OCI-LY7 (cell line): ENCODE results near the gene KAZN. TPM values are rescaled to one million over a fixed set of nuclear protein-coding genes. Genes with fewer than 3 reads are reported as not detected.

Experiments used
- BruUV-seq: library from RNA; stranded (reverse); fragments of 400-500 nt; replicated peaks from 2 replicates; lab custom pipeline; 2021; lab: Mats Ljungman, UMichigan
- CTCF ChIA-PET: fragments of 300-600 bp; sonication (Branson Sonifier 250); formaldehyde crosslinking; loops from one replicate; lab custom pipeline; 2022; ENCODE audit warnings: antibody characterized with exemption; ENCODE audit not compliant: unreplicated experiment; lab: Charles Lee
- POLR2A ChIA-PET: fragments of 300-600 bp; sonication (Branson Sonifier 250); formaldehyde crosslinking; loops from one replicate; lab custom pipeline; 2022; ENCODE audit warnings: antibody characterized with exemption; lab: Charles Lee
- DNase-seq: peaks from one replicate; pipeline ENCODE4 v3.0.0-alpha.2; 2015; ENCODE audit warnings: low spot score
- H2AFZ ChIP-seq: fragments of 200-600 bp; sonication (generic), shearing (Covaris generic); 2 replicates; pipeline ENCODE4 v1.6.1; 2014; ENCODE audit warnings: mild to moderate bottlenecking, antibody characterized with exemption, low read length, moderate library complexity
- H3K27ac ChIP-seq: fragments of 200-600 bp; sonication (generic); 2 replicates; pipeline ENCODE4 v1.5.1; 2014; ENCODE audit warnings: mixed run types, low read depth, mild to moderate bottlenecking, moderate library complexity, low read length, inconsistent platforms; ENCODE audit not compliant: poor library complexity, severe bottlenecking
- H3K36me3 ChIP-seq: fragments of 200-600 bp; sonication (generic); 2 replicates; pipeline ENCODE4 v1.6.1; 2014; ENCODE audit warnings: mild to moderate bottlenecking, antibody characterized with exemption, low read length, moderate library complexity, mixed read lengths; ENCODE audit not compliant: insufficient read depth
- H3K4me1 ChIP-seq: fragments of 200-600 bp; sonication (generic); 2 replicates; pipeline ENCODE4 v1.5.1; 2014; ENCODE audit warnings: mild to moderate bottlenecking, low read length; ENCODE audit not compliant: insufficient read depth, poor library complexity, severe bottlenecking
- H3K4me2 ChIP-seq: fragments of 200-600 bp; sonication (generic); 2 replicates; pipeline ENCODE4 v1.6.1; 2014; ENCODE audit warnings: mild to moderate bottlenecking, low read length
- H3K4me3 ChIP-seq: fragments of 200-600 bp; sonication (generic); 2 replicates; pipeline ENCODE4 v1.5.1; 2014; ENCODE audit warnings: mild to moderate bottlenecking, low read depth, low read length; ENCODE audit not compliant: poor library complexity, severe bottlenecking
- H3K79me2 ChIP-seq: fragments of 200-600 bp; sonication (generic); 2 replicates; pipeline ENCODE4 v1.6.1; 2016; ENCODE audit warnings: low read depth, mild to moderate bottlenecking, low read length, moderate library complexity, mixed read lengths; ENCODE audit not compliant: insufficient read depth
- H3K9me2 ChIP-seq: fragments of 200-600 bp; sonication (generic); 2 replicates; pipeline ENCODE4 v1.6.1; 2016; ENCODE audit warnings: mild to moderate bottlenecking, low read length, mixed read lengths; ENCODE audit not compliant: insufficient read depth
- H3K9me3 ChIP-seq: fragments of 200-600 bp; sonication (generic); 2 replicates; pipeline ENCODE4 v1.6.1; 2014; ENCODE audit warnings: mild to moderate bottlenecking, mixed run types, low read length, mixed read lengths
- H4K20me1 ChIP-seq: fragments of 200-600 bp; sonication (generic); 2 replicates; pipeline ENCODE4 v1.6.1; 2014; ENCODE audit warnings: mild to moderate bottlenecking, antibody characterized with exemption, low read length, moderate library complexity, mixed read lengths; ENCODE audit not compliant: insufficient read depth
- EZH2phosphoT487 ChIP-seq: fragments of 200-600 bp; sonication (generic); IDR thresholded peaks from 2 replicates; pipeline ENCODE4 v1.6.1; 2018; ENCODE audit warnings: low read depth, borderline replicate concordance, mild to moderate bottlenecking, mixed run types, antibody characterized with exemption, low read length, moderate library complexity, mixed read lengths
- intact Hi-C: fragments of 100-400 bp; cut with micrococcal nuclease; formaldehyde crosslinking; loops from one replicate; pipeline ENCODE4 v1.10.0; 2022; ENCODE audit not compliant: unreplicated experiment
- total RNA-seq, 2 experiments: library from RNA; depleted of rRNA in 1 of 2; stranded (reverse); fragments of >200 nt in 1 of 2; shearing (Covaris generic) in 1 of 2; gene quantifications; 2 replicates each; pipeline ENCODE4 v1.2.3, GENCODE V29; 2014 to 2022
- TF ChIP-seq, protein P1 (sequence below): fragments of 200-600 bp; sonication (generic); conservative IDR thresholded peaks from 2 replicates; pipeline ENCODE4 v1.5.1; 2014; ENCODE audit warnings: mild to moderate bottlenecking, antibody characterized with exemption, low read length, moderate library complexity, mixed read lengths

The KAZN gene
- total RNA-seq, 2 experiments from 2014 or later = 0.40 to 2.4 TPM

GRCh38 chr1:14997646-14998276, 399.3 kb downstream of the KAZN start:
- BruUV-seq = no TSS peak
- H3K4me3 ChIP-seq = no peak overlapping the region
- CTCF ChIA-PET = no interaction called here
- no peaks in the 10 kb centered on the region for H4K20me1 ChIP-seq
- H3K9me2 ChIP-seq = no peaks in the 10 kb centered on the region
- no peak overlapping the region for H2AFZ ChIP-seq
- POLR2A ChIA-PET = no interaction called here
- H3K9me3 ChIP-seq = no peaks in the 10 kb centered on the region
- H3K36me3 ChIP-seq = no peaks in the 10 kb centered on the region
- TF ChIP-seq, protein P1, sequence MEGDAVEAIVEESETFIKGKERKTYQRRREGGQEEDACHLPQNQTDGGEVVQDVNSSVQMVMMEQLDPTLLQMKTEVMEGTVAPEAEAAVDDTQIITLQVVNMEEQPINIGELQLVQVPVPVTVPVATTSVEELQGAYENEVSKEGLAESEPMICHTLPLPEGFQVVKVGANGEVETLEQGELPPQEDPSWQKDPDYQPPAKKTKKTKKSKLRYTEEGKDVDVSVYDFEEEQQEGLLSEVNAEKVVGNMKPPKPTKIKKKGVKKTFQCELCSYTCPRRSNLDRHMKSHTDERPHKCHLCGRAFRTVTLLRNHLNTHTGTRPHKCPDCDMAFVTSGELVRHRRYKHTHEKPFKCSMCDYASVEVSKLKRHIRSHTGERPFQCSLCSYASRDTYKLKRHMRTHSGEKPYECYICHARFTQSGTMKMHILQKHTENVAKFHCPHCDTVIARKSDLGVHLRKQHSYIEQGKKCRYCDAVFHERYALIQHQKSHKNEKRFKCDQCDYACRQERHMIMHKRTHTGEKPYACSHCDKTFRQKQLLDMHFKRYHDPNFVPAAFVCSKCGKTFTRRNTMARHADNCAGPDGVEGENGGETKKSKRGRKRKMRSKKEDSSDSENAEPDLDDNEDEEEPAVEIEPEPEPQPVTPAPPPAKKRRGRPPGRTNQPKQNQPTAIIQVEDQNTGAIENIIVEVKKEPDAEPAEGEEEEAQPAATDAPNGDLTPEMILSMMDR = no peak
- no peak for TF ChIP-seq EZH2phosphoT487
- H3K4me2 ChIP-seq = no peak overlapping the region
- no peaks in the 10 kb centered on the region for H3K79me2 ChIP-seq
- intact Hi-C loops = no loop called here
- DNase-seq = no peak
- H3K4me1 ChIP-seq = no peaks in the 10 kb centered on the region
- H3K27ac ChIP-seq = no peak overlapping the region

DNA sequence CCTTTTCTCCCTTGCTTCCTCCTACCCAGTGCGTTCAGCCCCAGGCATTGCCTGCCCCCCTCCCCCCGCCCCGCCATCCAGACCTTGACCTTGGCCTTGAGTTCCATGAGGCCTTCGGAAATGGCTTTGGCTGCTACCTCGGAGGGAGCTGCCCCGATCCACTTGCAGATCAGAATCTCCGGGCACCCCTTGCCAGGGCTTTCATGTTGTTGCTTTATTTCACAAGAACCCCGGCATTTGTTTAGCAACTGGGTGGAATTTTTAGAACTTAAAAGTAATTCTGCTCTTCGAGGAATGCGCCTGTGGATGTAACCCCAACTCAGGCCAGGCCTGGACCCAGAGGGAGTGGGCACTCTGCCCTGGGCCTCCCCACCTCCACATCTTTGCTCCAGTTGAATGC, 401.0 kb downstream of the KAZN start:
- Histone ChIP-seq H3K4me2 (no peak overlapping the region), H3K4me1 (no peaks in the 10 kb centered on the region), H3K27ac (no peak overlapping the region), H3K36me3 (no peaks in the 10 kb centered on the region), H3K4me3 (no peak overlapping the region), H3K9me3 (no peaks in the 10 kb centered on the region), H3K9me2 (no peaks in the 10 kb centered on the region), H2AFZ (no peak overlapping the region), H4K20me1 (no peaks in the 10 kb centered on the region), H3K79me2 (no peaks in the 10 kb centered on the region)
- ChIA-PET CTCF (no interaction called here), POLR2A (no interaction called here)
- TF ChIP-seq EZH2phosphoT487 = no peak
- TF ChIP-seq, protein P1 = no peak
- intact Hi-C loops = no loop called here
- DNase-seq = no peak
- BruUV-seq = no TSS peak

DNA sequence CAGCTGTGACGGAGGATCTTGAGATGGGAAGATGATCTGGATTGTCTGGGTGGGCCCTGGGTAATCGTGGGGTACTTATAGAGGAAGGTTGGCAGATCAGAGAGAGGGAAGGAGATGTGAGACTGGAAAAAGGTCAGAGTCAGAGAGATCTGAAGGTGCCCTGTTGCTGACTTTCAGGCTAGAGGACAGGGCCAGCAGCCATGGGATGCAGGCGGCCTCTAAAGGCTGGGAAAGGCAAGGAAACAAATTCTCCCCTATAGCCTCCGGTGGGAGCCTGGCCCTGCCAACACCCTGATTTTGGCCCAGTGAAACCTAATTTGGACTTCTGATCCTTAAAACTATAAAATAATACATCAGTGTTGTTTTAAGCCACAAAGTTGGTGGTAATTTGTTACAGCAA, 401.5 kb downstream of the KAZN start:
- Histone ChIP-seq H3K4me2 (no peak overlapping the region), H4K20me1 (no peaks in the 10 kb centered on the region), H3K9me2 (no peaks in the 10 kb centered on the region), H3K4me1 (no peaks in the 10 kb centered on the region), H3K9me3 (no peaks in the 10 kb centered on the region), H3K4me3 (no peak overlapping the region), H2AFZ (no peak overlapping the region), H3K36me3 (no peaks in the 10 kb centered on the region), H3K27ac (no peak overlapping the region), H3K79me2 (no peaks in the 10 kb centered on the region)
- no TSS peak for BruUV-seq
- DNase-seq = no peak
- POLR2A ChIA-PET = no interaction called here
- CTCF ChIA-PET = no interaction called here
- intact Hi-C loops = no loop called here
- TF ChIP-seq EZH2phosphoT487 = no peak
- TF ChIP-seq, protein P1 = no peak
